Mesenchymal stem cell (in vitro differentiated cells and primary cell): Measurements from ENCODE around the gene KRTAP4-4. TPM values are rescaled to one million over a fixed set of nuclear protein-coding genes. Genes with fewer than 3 reads are reported as not detected.

ENCODE experiments used
- DNase-seq: peaks from one replicate; pipeline ENCODE4 v3.0.0-alpha.2; 2013
- H2AFZ ChIP-seq: one replicate; pipeline ENCODE4 v1.6.1; 2013; ENCODE audit warnings: low read depth, mild to moderate bottlenecking, control low read depth, inconsistent platforms, low read length, moderate library complexity
- H2AK5ac ChIP-seq: 2 replicates; pipeline ENCODE4 v1.6.1; 2013; ENCODE audit warnings: low read length, moderate library complexity, mild to moderate bottlenecking, inconsistent platforms; ENCODE audit not compliant: severe bottlenecking
- H2BK120ac ChIP-seq: one replicate; pipeline ENCODE4 v1.6.1; 2013; ENCODE audit warnings: low read depth, mild to moderate bottlenecking, inconsistent platforms, low read length, moderate library complexity
- H2BK12ac ChIP-seq, 2 experiments: one replicate each; pipeline ENCODE4 v1.6.1; 2013; ENCODE audit warnings: inconsistent platforms in 2 of 2, low read length in 2 of 2, mild to moderate bottlenecking in 2 of 2, moderate library complexity in 2 of 2, control low read depth in 1 of 2
- H2BK15ac ChIP-seq: one replicate; pipeline ENCODE4 v1.6.1; 2013; ENCODE audit warnings: mild to moderate bottlenecking, low read depth, inconsistent platforms; ENCODE audit not compliant: poor library complexity, severe bottlenecking
- H2BK5ac ChIP-seq: 2 replicates; pipeline ENCODE4 v1.6.1; 2013; ENCODE audit warnings: low read depth, mild to moderate bottlenecking, low read length, control low read depth, inconsistent platforms; ENCODE audit not compliant: poor library complexity, severe bottlenecking
- H3K14ac ChIP-seq, 2 experiments: one replicate each; pipeline ENCODE4 v1.6.1; 2013; ENCODE audit warnings: inconsistent platforms in 2 of 2, low read length in 2 of 2, control low read depth in 1 of 2, mild to moderate bottlenecking in 1 of 2, moderate library complexity in 1 of 2
- H3K18ac ChIP-seq, 2 experiments: one replicate each; pipeline ENCODE4 v1.6.1; 2013; ENCODE audit warnings: inconsistent platforms in 2 of 2, low read length in 2 of 2, control low read depth in 1 of 2, low read depth in 1 of 2, mild to moderate bottlenecking in 1 of 2
- H3K23ac ChIP-seq, 2 experiments: one replicate each; pipeline ENCODE4 v1.6.1; 2013; ENCODE audit warnings: inconsistent platforms in 2 of 2, low read length in 2 of 2, mild to moderate bottlenecking in 2 of 2, moderate library complexity in 2 of 2, control low read depth in 1 of 2
- H3K27ac ChIP-seq: 2 replicates; pipeline ENCODE4 v1.5.1; 2013; ENCODE audit warnings: mild to moderate bottlenecking, moderate library complexity, low read length, control low read depth, inconsistent platforms; ENCODE audit not compliant: poor library complexity, severe bottlenecking
- H3K27me3 ChIP-seq, 2 experiments: 2 replicates each; pipeline versions ENCODE4 v1.6.1 to v1.7.0; 2013; ENCODE audit warnings: low read length in 2 of 2, mild to moderate bottlenecking in 2 of 2, moderate library complexity in 2 of 2, control low read depth in 1 of 2, inconsistent platforms in 1 of 2; ENCODE audit not compliant: control insufficient read depth in 1 of 2, insufficient read depth in 1 of 2
- H3K36me3 ChIP-seq, 2 experiments: 2 replicates each; pipeline versions ENCODE4 v1.6.1 to v1.7.0; 2013; ENCODE audit warnings: low read length in 2 of 2, control low read depth in 1 of 2, inconsistent platforms in 1 of 2, low read depth in 1 of 2, mild to moderate bottlenecking in 1 of 2; ENCODE audit not compliant: insufficient read depth in 2 of 2, control insufficient read depth in 1 of 2
- H3K4ac ChIP-seq, 2 experiments: one replicate each; pipeline ENCODE4 v1.6.1; 2013; ENCODE audit warnings: inconsistent platforms in 2 of 2, low read length in 2 of 2, mild to moderate bottlenecking in 2 of 2, moderate library complexity in 2 of 2, control low read depth in 1 of 2, low read depth in 1 of 2
- H3K4me1 ChIP-seq: 2 replicates; pipeline ENCODE4 v1.6.1; 2013; ENCODE audit warnings: low read depth, low read length, control low read depth; ENCODE audit not compliant: control insufficient read depth, insufficient read depth
- H3K4me2 ChIP-seq: 2 replicates; pipeline ENCODE4 v1.6.1; 2013; ENCODE audit warnings: low read length, mild to moderate bottlenecking, inconsistent platforms; ENCODE audit not compliant: poor library complexity, severe bottlenecking
- H3K4me3 ChIP-seq, 2 experiments: 2 replicates each; pipeline versions ENCODE4 v1.5.1 to v1.7.0; 2013; ENCODE audit warnings: low read length in 2 of 2, mild to moderate bottlenecking in 2 of 2, control low read depth in 1 of 2, low read depth in 1 of 2; ENCODE audit not compliant: insufficient read depth in 1 of 2
- H3K79me1 ChIP-seq: replicated peaks from 2 replicates; pipeline ENCODE4 v1.6.1; 2013; ENCODE audit warnings: mild to moderate bottlenecking, control low read depth, low read length, inconsistent platforms; ENCODE audit not compliant: poor library complexity, severe bottlenecking
- H3K9ac ChIP-seq: 2 replicates; pipeline ENCODE4 v1.7.0; 2013; ENCODE audit warnings: mild to moderate bottlenecking, low read length, moderate library complexity
- H3K9me3 ChIP-seq: 2 replicates; pipeline ENCODE4 v1.7.0; 2013; ENCODE audit warnings: mild to moderate bottlenecking, low read length; ENCODE audit not compliant: control insufficient read depth
- H4K8ac ChIP-seq: one replicate; pipeline ENCODE4 v1.6.1; 2013; ENCODE audit warnings: inconsistent platforms, mild to moderate bottlenecking, low read length, moderate library complexity
- H4K91ac ChIP-seq: one replicate; pipeline ENCODE4 v1.6.1; 2013; ENCODE audit warnings: mild to moderate bottlenecking, low read length, inconsistent platforms
- WGBS: methylation state at CpG from one replicate; pipeline ENCODE4 v1.1.7; 2013; ENCODE audit warnings: mixed read lengths; 5-methylcytosine and 5-hydroxymethylcytosine counted together
- polyA plus RNA-seq, 2 experiments: library from polyadenylated mRNA; stranded (reverse); fragments of 200-250 nt; gene quantifications; one replicate each; pipeline ENCODE4 v1.2.3, GENCODE V29; 2013

The KRTAP4-4 gene
- polyA plus RNA-seq (2013, experiment 1 of 2): not detected
- not detected for polyA plus RNA-seq (2013, experiment 2 of 2)

DNA sequence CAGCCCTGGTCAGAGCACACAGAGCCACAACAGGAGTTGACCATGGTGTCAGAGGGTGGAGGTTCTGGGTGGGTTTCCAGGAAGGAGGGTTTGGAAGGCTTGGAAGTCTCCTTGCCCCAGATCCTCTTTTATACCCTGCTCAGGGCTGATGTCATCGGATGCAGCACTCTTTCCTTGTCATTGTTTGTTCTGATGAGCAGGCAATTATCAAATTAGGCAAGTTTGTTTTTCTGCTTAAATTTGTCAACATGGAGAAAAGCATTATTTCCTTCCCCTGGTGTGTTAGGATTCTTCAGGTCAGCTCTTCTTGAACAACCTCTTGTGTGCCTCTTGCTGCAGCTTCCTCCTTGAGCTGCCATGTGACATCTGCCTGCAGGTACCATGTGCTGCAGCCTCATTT lies at the start of gene KRTAP4-4:
Gene KRTAP4-4 (minus strand): TSS at position 101 of the 400 bp plus-strand sequence. CDS start 57 bp downstream, at position 44.
- Histone ChIP-seq H3K4ac (peak within 1 kb of the TSS in 1 of 2 experiments; percentile 2), H2AK5ac (no peak within 1 kb of the TSS), H3K14ac (peak within 1 kb of the TSS in 1 of 2 experiments; percentile 93), H3K18ac (no peak within 1 kb of the TSS), H2AFZ (no peak within 1 kb of the TSS), H3K9ac (no peak within 1 kb of the TSS), H2BK120ac (no peak within 1 kb of the TSS), H3K36me3 (peaks cover 0 to 4% of the 10 kb centered on the region in 2 experiments), H3K27me3 (no peaks in the 10 kb centered on the region), H4K91ac (no peak within 1 kb of the TSS), H3K23ac (peak within 1 kb of the TSS in 1 of 2 experiments; percentile 72), H3K9me3 (no peaks in the 10 kb centered on the region), H3K4me3 (no peak within 1 kb of the TSS), H3K4me1 (peaks cover 4% of the 10 kb centered on the region), H2BK5ac (no peak within 1 kb of the TSS), H3K4me2 (no peak within 1 kb of the TSS), H3K27ac (no peak within 1 kb of the TSS), H3K79me1 (no peaks in the 10 kb centered on the region), H4K8ac (no peak within 1 kb of the TSS), H2BK15ac (no peak within 1 kb of the TSS), H2BK12ac (no peak within 1 kb of the TSS)
- DNase-seq: no peak
- 100% methylated on average over 1 of the region's 1 CpG for WGBS

DNA sequence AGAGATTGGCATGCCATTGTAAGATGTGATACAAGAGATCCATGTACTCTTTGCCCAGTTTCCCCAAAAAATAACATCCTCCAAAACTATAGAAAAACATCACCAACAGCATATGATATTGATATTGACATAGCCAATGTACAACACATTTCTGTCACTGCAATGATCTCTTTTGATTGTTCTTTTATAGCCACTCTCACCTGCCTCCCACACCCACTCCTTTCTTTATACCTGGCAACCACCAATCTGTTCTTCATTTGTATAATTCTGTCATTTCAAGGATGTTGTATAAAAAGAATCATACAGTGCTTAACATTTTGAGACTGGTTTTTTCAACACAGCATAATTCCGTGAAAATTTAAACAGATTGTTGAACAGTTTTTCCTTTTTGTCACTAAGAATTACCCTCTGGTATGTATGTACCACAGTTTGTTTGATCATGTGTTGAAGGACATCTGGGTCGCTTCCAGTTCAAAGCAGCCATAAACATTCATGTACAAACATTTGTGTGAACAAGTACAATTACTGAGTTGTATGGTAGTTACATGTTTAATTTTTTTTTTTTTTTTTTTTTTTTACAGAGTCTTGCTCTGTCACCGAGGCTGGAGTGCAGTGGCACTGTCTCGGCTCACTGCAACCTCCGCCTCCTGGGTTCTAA lies 39.0 kb upstream of the KRTAP4-4 start:
- H2AK5ac ChIP-seq: no peak overlapping the region
- no peaks in the 10 kb centered on the region for H3K27me3 ChIP-seq
- no peak overlapping the region for H3K4ac ChIP-seq
- DNase-seq: no peak
- no peak overlapping the region for H2BK120ac ChIP-seq
- H3K4me2 ChIP-seq: no peak overlapping the region
- H3K9ac ChIP-seq: no peak overlapping the region
- H2BK12ac ChIP-seq: no peak overlapping the region
- no peak overlapping the region for H2BK5ac ChIP-seq
- H3K14ac ChIP-seq: no peak overlapping the region
- H3K4me3 ChIP-seq: no peak overlapping the region
- no peak overlapping the region for H3K27ac ChIP-seq
- no peak overlapping the region for H2AFZ ChIP-seq
- no peak overlapping the region for H3K18ac ChIP-seq
- peaks cover 7% of the 10 kb centered on the region for H3K9me3 ChIP-seq
- WGBS: 53% methylated on average over 3 of the region's 5 CpGs
- H2BK15ac ChIP-seq: no peak overlapping the region
- no peaks in the 10 kb centered on the region for H3K79me1 ChIP-seq
- no peak overlapping the region for H3K23ac ChIP-seq
- no peak overlapping the region for H4K8ac ChIP-seq
- H4K91ac ChIP-seq: no peak overlapping the region
- no peaks in the 10 kb centered on the region for H3K36me3 ChIP-seq
- no peaks in the 10 kb centered on the region for H3K4me1 ChIP-seq

DNA sequence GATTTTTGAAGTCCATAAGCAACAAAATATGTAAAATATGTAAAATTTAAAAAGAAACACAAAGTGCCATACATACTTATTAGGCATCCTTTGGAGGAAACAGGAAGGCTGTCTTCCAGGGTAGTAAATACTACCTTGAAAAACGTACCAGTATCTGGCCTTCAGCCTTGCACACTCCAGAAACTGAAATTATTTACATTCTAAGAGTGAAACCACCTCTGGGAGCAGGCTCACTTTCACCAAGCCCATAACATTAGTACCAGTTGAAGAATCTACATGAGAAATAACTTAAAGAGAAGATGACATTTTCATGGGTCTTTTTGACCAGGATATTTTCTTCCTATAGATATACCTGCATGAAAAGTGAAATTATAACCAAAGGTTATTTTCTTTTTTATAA lies 35.5 kb upstream of the KRTAP4-4 start:
- H2BK5ac ChIP-seq: no peak overlapping the region
- H2AFZ ChIP-seq: no peak overlapping the region
- H3K79me1 ChIP-seq: no peaks in the 10 kb centered on the region
- WGBS: 38% methylated on average over 1 of the region's 1 CpG
- no peak overlapping the region for H3K4me3 ChIP-seq
- H3K9me3 ChIP-seq: peaks cover 7% of the 10 kb centered on the region
- H3K14ac ChIP-seq: no peak overlapping the region
- no peaks in the 10 kb centered on the region for H3K36me3 ChIP-seq
- H3K4ac ChIP-seq: no peak overlapping the region
- H2BK15ac ChIP-seq: no peak overlapping the region
- H2AK5ac ChIP-seq: no peak overlapping the region
- H2BK120ac ChIP-seq: no peak overlapping the region
- H3K4me2 ChIP-seq: no peak overlapping the region
- H3K4me1 ChIP-seq: no peaks in the 10 kb centered on the region
- H3K27me3 ChIP-seq: no peaks in the 10 kb centered on the region
- no peak overlapping the region for H3K27ac ChIP-seq
- no peak overlapping the region for H2BK12ac ChIP-seq
- H4K8ac ChIP-seq: no peak overlapping the region
- no peak for DNase-seq
- no peak overlapping the region for H3K18ac ChIP-seq
- no peak overlapping the region for H3K23ac ChIP-seq
- H4K91ac ChIP-seq: no peak overlapping the region
- no peak overlapping the region for H3K9ac ChIP-seq

DNA sequence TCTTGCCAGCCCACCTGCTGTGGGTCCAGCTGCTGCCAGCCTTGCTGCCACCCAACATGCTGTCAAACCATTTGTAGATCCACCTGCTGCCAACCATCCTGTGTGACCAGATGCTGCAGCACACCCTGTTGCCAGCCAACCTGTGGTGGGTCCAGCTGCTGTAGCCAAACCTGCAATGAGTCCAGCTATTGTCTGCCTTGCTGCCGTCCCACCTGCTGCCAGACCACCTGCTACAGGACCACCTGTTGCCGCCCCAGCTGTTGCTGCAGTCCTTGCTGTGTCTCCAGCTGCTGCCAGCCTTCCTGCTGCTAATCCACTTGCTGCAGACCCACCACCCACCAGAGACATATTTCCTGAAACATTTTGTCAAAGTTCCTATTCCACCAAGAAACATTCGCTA lies 29.8 kb upstream of the KRTAP4-4 start:
- H3K9me3 ChIP-seq: no peaks in the 10 kb centered on the region
- DNase-seq: no peak
- H3K27me3 ChIP-seq: no peaks in the 10 kb centered on the region
- no peaks in the 10 kb centered on the region for H3K36me3 ChIP-seq
- H3K4ac ChIP-seq: no peak overlapping the region
- peaks cover 6% of the 10 kb centered on the region for H3K4me1 ChIP-seq
- no peak overlapping the region for H3K18ac ChIP-seq
- H2BK12ac ChIP-seq: no peak overlapping the region
- H3K4me2 ChIP-seq: no peak overlapping the region
- H2BK15ac ChIP-seq: no peak overlapping the region
- H2AK5ac ChIP-seq: no peak overlapping the region
- H2BK5ac ChIP-seq: no peak overlapping the region
- H3K9ac ChIP-seq: no peak overlapping the region
- no peak overlapping the region for H4K8ac ChIP-seq
- 85% methylated on average over 3 of the region's 3 CpGs for WGBS
- no peak overlapping the region for H3K14ac ChIP-seq
- H3K27ac ChIP-seq: no peak overlapping the region
- H2AFZ ChIP-seq: no peak overlapping the region
- no peak overlapping the region for H3K4me3 ChIP-seq
- no peak overlapping the region for H3K23ac ChIP-seq
- no peak overlapping the region for H2BK120ac ChIP-seq
- H3K79me1 ChIP-seq: no peaks in the 10 kb centered on the region
- no peak overlapping the region for H4K91ac ChIP-seq
